WERI-Rb-1 (cell line): ENCODE results near the gene ABCC5.

Experiments
- DNase-seq: peaks from one replicate; pipeline ENCODE4 v3.0.0-alpha.2; 2020
- H3K27ac ChIP-seq: fragments of 250-450 bp; sonication (Bioruptor Pico); 2 replicates; pipeline ENCODE4 v1.5.1; 2020; ENCODE audit warnings: mild to moderate bottlenecking, moderate library complexity
- H3K27me3 ChIP-seq: fragments of 250-450 bp; sonication (Bioruptor Pico); 2 replicates; pipeline ENCODE4 v1.5.1; 2021; ENCODE audit warnings: mild to moderate bottlenecking, low read depth, moderate library complexity; ENCODE audit not compliant: insufficient read depth, severe bottlenecking
- H3K36me3 ChIP-seq: fragments of 250-450 bp; sonication (Bioruptor Pico); 2 replicates; pipeline ENCODE4 v1.5.1; 2020; ENCODE audit warnings: mild to moderate bottlenecking, moderate library complexity
- H3K4me3 ChIP-seq: 2 replicates; pipeline ENCODE4 v1.5.1; 2011; ENCODE audit warnings: low read depth, mild to moderate bottlenecking, control low read depth, low read length
- H3K9me3 ChIP-seq: fragments of 250-450 bp; sonication (Bioruptor Pico); 2 replicates; pipeline ENCODE4 v1.5.1; 2021; ENCODE audit warnings: mild to moderate bottlenecking, moderate library complexity; ENCODE audit not compliant: severe bottlenecking
- CTCF ChIP-seq: IDR thresholded peaks from 2 replicates; pipeline ENCODE4 v1.5.1; 2011; ENCODE audit warnings: low read depth, mild to moderate bottlenecking, control low read depth, inconsistent platforms, low read length

The ABCC5 gene

GRCh38 chr3:183884427-183885296 is 133.0 kb downstream of the ABCC5 start, which contains the start of gene PARL:
Gene PARL (minus strand): TSS chr3:183884880. CDS start chr3:183884846, 34 bp downstream.
- Histone ChIP-seq H3K9me3 (no peaks in the 10 kb centered on the region), H3K27ac (peak within 1 kb of the TSS; percentile 84), H3K27me3 (no peaks in the 10 kb centered on the region), H3K36me3 (no peaks in the 10 kb centered on the region), H3K4me3 (peak within 1 kb of the TSS; percentile 76)
- peak; percentile 98 for TF ChIP-seq CTCF
- DNase-seq = peak; percentile 96

GRCh38 chr3:183884097-183884426 is 133.6 kb downstream of the ABCC5 start:
- Histone ChIP-seq H3K4me3 (peak overlapping the region; percentile 76), H3K9me3 (no peaks in the 10 kb centered on the region), H3K27ac (peak overlapping the region; percentile 84), H3K27me3 (no peaks in the 10 kb centered on the region), H3K36me3 (no peaks in the 10 kb centered on the region)
- TF ChIP-seq CTCF = no peak
- no peak for DNase-seq

GRCh38 chr3:183883291-183884096 is 134.2 kb downstream of the ABCC5 start:
- H3K27ac ChIP-seq = peak overlapping the region; percentile 84
- H3K27me3 ChIP-seq = no peaks in the 10 kb centered on the region
- DNase-seq = peak; percentile 57
- TF ChIP-seq CTCF = no peak
- H3K36me3 ChIP-seq = no peaks in the 10 kb centered on the region
- peak overlapping the region; percentile 76 for H3K4me3 ChIP-seq
- no peaks in the 10 kb centered on the region for H3K9me3 ChIP-seq

- no peak overlapping the region for H3K27ac ChIP-seq
- no peaks in the 10 kb centered on the region for H3K27me3 ChIP-seq
- no peak overlapping the region for H3K4me3 ChIP-seq
- no peaks in the 10 kb centered on the region for H3K36me3 ChIP-seq
- TF ChIP-seq CTCF = no peak
- no peaks in the 10 kb centered on the region for H3K9me3 ChIP-seq
- DNase-seq = no peak
Measured at GRCh38 chr3:183880121-183880520, 137.6 kb downstream of the ABCC5 start.

GRCh38 chr3:183879243-183879642 is 138.4 kb downstream of the ABCC5 start:
- no peak overlapping the region for H3K4me3 ChIP-seq
- 0 out of 2 replicates have a peak, but pooled peaks cover 3% of the 10 kb centered on the region for H3K36me3 ChIP-seq
- TF ChIP-seq CTCF = no peak

More at GRCh38 chr3:183879243-183879642, 138.4 kb downstream of the ABCC5 start:
- Histone ChIP-seq H3K27me3 (no peaks in the 10 kb centered on the region), H3K9me3 (no peaks in the 10 kb centered on the region), H3K27ac (no peak overlapping the region)
- no peak for DNase-seq
